Measurements from ENCODE around the gene SMG1.
"Not testable (repeated sequence)": the region's sequence is repeated elsewhere in the genome, so short reads cannot be mapped to it uniquely, and the experiment has no call there.

GRCh38 chr16:18862891-18863290, 63.3 kb downstream of the SMG1 start:
- not testable (repeated sequence) for TF ChIP-seq CTCF (IDR thresholded peaks at IDR 0.05; ENCODE audit: low read depth, low read length, poor library complexity, severe bottlenecking); EZH2phosphoT487 (IDR thresholded peaks at IDR 0.05; ENCODE audit: borderline replicate concordance, low read length)

All from DOHH2 (cell line).